GM13977 (cell line): ENCODE measurements around the gene DGKI.
"Not testable (repeated sequence)": the region's sequence is repeated elsewhere in the genome, so short reads cannot be mapped to it uniquely, and the experiment has no call there.

Experiments
- DNase-seq: peaks from one replicate; pipeline ENCODE4 v3.0.0; 2012; ENCODE audit warnings: low spot score
- CTCF ChIP-seq: IDR thresholded peaks from 2 replicates; pipeline ENCODE4 v1.5.1; 2012; ENCODE audit warnings: mild to moderate bottlenecking, control low read depth; ENCODE audit not compliant: insufficient read depth; ENCODE audit errors: extremely low read depth, missing control alignments
- in situ Hi-C: fragments of 300-500 bp; cut with MboI; formaldehyde crosslinking; loops from one replicate; pipeline ENCODE4 v1.12.0; 2022; ENCODE audit warnings: low sequenced_read_pairs, low pct_unique_long_range_greater_than_20kb, mixed read lengths, inconsistent platforms; ENCODE audit not compliant: unreplicated experiment

DGKI gene

GRCh38 chr7:137462074-137462715, 384.6 kb downstream of the DGKI start:
- DNase-seq = no peak
- no peak for TF ChIP-seq CTCF
- in situ Hi-C loops = no loop called here

- no peak for DNase-seq
- TF ChIP-seq CTCF = no peak
- in situ Hi-C loops = no loop called here
These were observed 388.4 kb downstream of the DGKI start for GRCh38 chr7:137458399-137458798.

DNA sequence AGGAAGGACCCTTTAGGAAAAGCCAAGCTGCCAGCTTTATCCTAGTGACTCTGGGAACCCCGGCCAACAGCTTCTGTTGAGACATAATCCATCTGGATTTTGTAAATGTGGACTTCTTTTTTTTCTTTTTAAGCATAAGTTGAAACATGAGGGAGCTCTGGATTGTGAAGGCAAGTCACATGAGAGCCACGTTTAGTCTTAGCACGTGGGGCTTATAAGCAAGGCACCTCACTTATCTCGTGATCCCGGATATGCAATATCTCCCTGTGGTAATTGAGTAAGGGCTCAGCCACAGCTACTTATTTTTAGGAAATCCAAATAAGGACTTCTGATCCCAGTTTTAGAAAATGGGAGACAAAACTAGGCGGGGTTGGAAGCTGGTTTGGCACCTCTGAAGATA, 392.0 kb downstream of the DGKI start:
- TF ChIP-seq CTCF = no peak
- in situ Hi-C loops = no loop called here
- no peak for DNase-seq

DNA sequence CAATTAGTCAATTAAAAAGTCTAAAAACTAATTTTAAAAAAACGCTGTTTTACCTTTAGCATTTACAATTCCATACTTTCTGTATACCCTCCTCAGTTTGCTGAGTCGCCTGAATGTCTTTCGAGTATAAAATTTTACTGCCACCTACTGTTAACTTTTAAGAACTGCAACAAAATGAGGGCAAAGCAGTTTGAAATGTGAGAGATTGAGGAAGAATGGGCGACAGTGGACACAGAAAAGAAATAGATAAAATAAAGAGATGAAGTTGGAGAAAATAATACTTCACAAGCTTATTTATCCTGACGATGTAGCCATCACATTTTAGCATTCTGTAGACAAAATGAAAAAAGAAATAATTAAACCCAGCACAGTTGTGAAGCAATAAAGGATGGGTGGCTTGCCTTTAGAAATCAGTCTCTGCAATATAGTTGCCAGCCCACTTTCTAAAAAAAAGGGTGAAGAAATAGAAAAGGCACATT, 392.5 kb downstream of the DGKI start:
- peak; percentile 63 for TF ChIP-seq CTCF
- DNase-seq = peak; percentile 29
- in situ Hi-C loops = no loop called here

- DNase-seq = no peak
- no peak for TF ChIP-seq CTCF
- in situ Hi-C loops = no loop called here
These were observed 393.4 kb downstream of the DGKI start for GRCh38 chr7:137453356-137453755.

- no peak for DNase-seq
- in situ Hi-C loops = no loop called here
- TF ChIP-seq CTCF = no peak
These were observed 397.8 kb downstream of the DGKI start for GRCh38 chr7:137449016-137449415.

GRCh38 chr7:137448572-137448971, 398.2 kb downstream of the DGKI start:
- DNase-seq, in situ Hi-C loops: not testable (repeated sequence)
